ENCODE data around the gene ADGRG3. TPM values are rescaled to one million over a fixed set of nuclear protein-coding genes. Genes with fewer than 3 reads are reported as not detected.

ADGRG3 gene
- total and polyA plus RNA-seq, 2 experiments from 2014 or later: not detected

DNA sequence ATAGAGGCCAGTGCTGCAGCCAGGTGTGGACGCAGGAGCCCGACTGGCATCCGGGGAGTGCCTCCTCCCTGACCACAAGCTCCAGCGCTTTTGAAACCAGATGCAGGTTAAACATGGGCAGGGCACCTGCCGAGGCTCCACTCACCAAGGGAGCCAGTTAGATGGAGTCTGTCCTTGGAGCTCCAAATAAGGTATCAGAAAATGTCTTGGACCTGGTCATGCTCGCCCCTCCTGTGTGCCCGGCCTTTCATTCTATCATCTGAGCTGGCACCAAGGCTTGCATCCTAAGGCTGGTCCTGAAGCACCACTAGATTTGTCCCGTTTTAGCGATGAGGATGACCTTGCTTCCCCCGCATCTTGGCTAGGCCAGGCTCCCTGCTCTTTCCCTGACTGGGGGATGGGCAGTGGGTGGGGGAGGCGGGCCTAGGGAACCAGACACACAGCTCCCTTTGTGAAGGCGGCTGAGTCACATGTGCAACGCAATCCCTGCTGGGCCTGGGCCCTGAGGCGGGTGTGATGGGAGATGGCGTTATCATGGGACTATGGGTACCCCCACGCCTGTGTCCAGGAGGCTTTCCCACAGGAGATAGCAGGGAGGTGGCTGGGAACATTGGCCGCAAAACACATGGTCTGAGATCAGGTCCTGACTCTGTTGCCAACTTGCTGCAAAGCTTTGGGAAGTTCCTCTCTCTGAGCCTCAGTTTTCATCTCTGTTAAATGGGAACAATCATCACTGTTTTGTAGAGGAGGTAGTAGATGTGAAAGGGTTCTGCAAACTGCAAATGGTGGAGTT, 44.7 kb upstream of the ADGRG3 start:
- H3K9me3 ChIP-seq (ENCODE audit: low read depth): no peaks in the 10 kb centered on the region
- no peaks in the 10 kb centered on the region for H3K9me2 ChIP-seq (replicated peaks; ENCODE audit: insufficient read depth)
- H3K27me3 ChIP-seq: no peaks in the 10 kb centered on the region
- H4K20me1 ChIP-seq (ENCODE audit: insufficient read depth, poor library complexity, severe bottlenecking): no peaks in the 10 kb centered on the region
- H3K4me2 ChIP-seq: peak overlapping the region; percentile 33
- H3K79me2 ChIP-seq: peaks cover 48% of the 10 kb centered on the region
- peaks cover 42% of the 10 kb centered on the region for H3K4me1 ChIP-seq (ENCODE audit: insufficient read depth)
- 66% methylated on average over 15 of the region's 17 CpGs for WGBS (ENCODE audit: low lambda C conversion rate, missing lambda C conversion rate)
- H3K4me3 ChIP-seq: no peak overlapping the region
- H2AFZ ChIP-seq: no peak overlapping the region
- TF ChIP-seq EZH2phosphoT487 (IDR thresholded peaks at IDR 0.05; ENCODE audit: low read depth, severe bottlenecking, unreplicated experiment): no peak
- TF ChIP-seq EZH2 (IDR thresholded peaks at IDR 0.05; ENCODE audit: borderline replicate concordance): no peak
- no peak for TF ChIP-seq CTCF (IDR thresholded peaks at IDR 0.05; ENCODE audit: poor library complexity)
- H3K27ac ChIP-seq: peak overlapping the region; percentile 63
- H3K36me3 ChIP-seq (replicated peaks; ENCODE audit: insufficient read depth, low read depth): no peaks in the 10 kb centered on the region
- DNase-seq (ENCODE audit: low spot score): peak; percentile 64

DNA sequence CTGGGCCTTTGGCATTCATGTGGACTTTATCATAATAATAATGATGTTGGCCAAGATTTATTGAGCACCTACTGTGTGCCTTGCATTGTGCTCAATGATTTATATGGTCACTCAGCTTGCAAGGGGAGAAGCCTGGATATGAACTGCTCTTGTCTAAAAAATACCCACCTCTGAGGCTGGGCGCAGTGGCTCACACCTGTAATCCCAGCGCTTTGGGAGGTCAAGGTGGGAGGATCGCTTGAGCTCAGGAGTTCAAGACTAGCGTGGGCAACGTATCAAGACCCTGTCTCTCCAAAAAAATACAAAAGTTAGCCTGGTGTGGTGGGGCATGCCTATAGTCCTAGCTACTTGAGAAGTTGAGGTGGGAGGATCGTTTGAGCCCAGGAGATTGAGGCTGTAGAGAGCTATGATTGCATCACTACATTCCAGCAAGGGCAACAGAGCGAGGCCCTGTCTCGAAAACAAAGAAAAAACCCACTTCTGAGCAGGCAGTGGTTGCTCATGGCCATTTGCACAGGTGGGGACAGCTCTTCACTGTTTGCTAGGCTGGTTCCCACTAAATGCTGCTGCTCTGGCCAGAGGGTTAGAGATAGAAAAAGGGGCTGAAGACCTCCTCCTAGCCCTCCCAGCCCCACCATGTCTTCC, 43.9 kb upstream of the ADGRG3 start:
- Histone ChIP-seq H3K36me3 (replicated peaks; ENCODE audit: insufficient read depth, low read depth) (no peaks in the 10 kb centered on the region), H3K4me3 (no peak overlapping the region), H4K20me1 (ENCODE audit: insufficient read depth, poor library complexity, severe bottlenecking) (no peaks in the 10 kb centered on the region), H2AFZ (no peak overlapping the region), H3K9me3 (ENCODE audit: low read depth) (no peaks in the 10 kb centered on the region), H3K4me1 (ENCODE audit: insufficient read depth) (peaks cover 41% of the 10 kb centered on the region), H3K4me2 (peak overlapping the region; percentile 11), H3K27me3 (no peaks in the 10 kb centered on the region), H3K9me2 (replicated peaks; ENCODE audit: insufficient read depth) (no peaks in the 10 kb centered on the region), H3K27ac (peak overlapping the region; percentile 63), H3K79me2 (peaks cover 55% of the 10 kb centered on the region)
- DNase-seq (ENCODE audit: low spot score): no peak
- WGBS (ENCODE audit: low lambda C conversion rate, missing lambda C conversion rate): 76% methylated on average over 8 of the region's 8 CpGs
- no peak for TF ChIP-seq EZH2 (IDR thresholded peaks at IDR 0.05; ENCODE audit: borderline replicate concordance)
- TF ChIP-seq CTCF (IDR thresholded peaks at IDR 0.05; ENCODE audit: poor library complexity): no peak
- no peak for TF ChIP-seq EZH2phosphoT487 (IDR thresholded peaks at IDR 0.05; ENCODE audit: low read depth, severe bottlenecking, unreplicated experiment)

- Histone ChIP-seq H3K4me1 (ENCODE audit: insufficient read depth) (peaks cover 39% of the 10 kb centered on the region), H3K4me3 (no peak overlapping the region), H3K27ac (peak overlapping the region; percentile 63), H3K4me2 (no peak overlapping the region), H2AFZ (no peak overlapping the region), H3K9me2 (replicated peaks; ENCODE audit: insufficient read depth) (no peaks in the 10 kb centered on the region), H3K79me2 (peaks cover 59% of the 10 kb centered on the region), H3K27me3 (no peaks in the 10 kb centered on the region), H3K36me3 (replicated peaks; ENCODE audit: insufficient read depth, low read depth) (no peaks in the 10 kb centered on the region), H4K20me1 (ENCODE audit: insufficient read depth, poor library complexity, severe bottlenecking) (no peaks in the 10 kb centered on the region), H3K9me3 (ENCODE audit: low read depth) (no peaks in the 10 kb centered on the region)
- WGBS (ENCODE audit: low lambda C conversion rate, missing lambda C conversion rate): 94% methylated on average over 17 of the region's 17 CpGs
- DNase-seq (ENCODE audit: low spot score): no peak
- TF ChIP-seq CTCF (IDR thresholded peaks at IDR 0.05; ENCODE audit: poor library complexity) (no peak), EZH2 (IDR thresholded peaks at IDR 0.05; ENCODE audit: borderline replicate concordance) (no peak), EZH2phosphoT487 (IDR thresholded peaks at IDR 0.05; ENCODE audit: low read depth, severe bottlenecking, unreplicated experiment) (no peak)
Observed at GRCh38 chr16:57624806-57625500, 43.2 kb upstream of the ADGRG3 start.
